GM18508 (cell line): ENCODE results near the gene EPHB2.

Source experiments
- ATAC-seq: cut with Tn5 transposase; IDR thresholded peaks from one replicate; pipeline ENCODE4 v1.9.1; 2021; ENCODE audit warnings: moderate number of reproducible peaks; ENCODE audit not compliant: insufficient read depth, unreplicated experiment

Gene EPHB2

GRCh38 chr1:22717037-22717760, 6.6 kb downstream of the EPHB2 start:
- ATAC-seq: no peak

- ATAC-seq: no peak
Observed at GRCh38 chr1:22721122-22721873, 10.7 kb downstream of the EPHB2 start.

GRCh38 chr1:22722901-22723550, 12.4 kb downstream of the EPHB2 start:
- no peak for ATAC-seq

- no peak for ATAC-seq
Observed at GRCh38 chr1:22727873-22728272, 17.2 kb downstream of the EPHB2 start.

- ATAC-seq: no peak
Observed at GRCh38 chr1:22728751-22729399, 18.2 kb downstream of the EPHB2 start.

GRCh38 chr1:22729400-22729773, 18.7 kb downstream of the EPHB2 start:
- no peak for ATAC-seq

- ATAC-seq: no peak
Observed at GRCh38 chr1:22729912-22730311, 19.3 kb downstream of the EPHB2 start.

- no peak for ATAC-seq
Observed at GRCh38 chr1:22731924-22732720, 21.5 kb downstream of the EPHB2 start.

GRCh38 chr1:22733643-22734042, 23.0 kb downstream of the EPHB2 start:
- no peak for ATAC-seq

GRCh38 chr1:22736501-22737080, 26.0 kb downstream of the EPHB2 start:
- no peak for ATAC-seq

- ATAC-seq: no peak
Observed at GRCh38 chr1:22737374-22738068, 26.9 kb downstream of the EPHB2 start.

- no peak for ATAC-seq
Observed at GRCh38 chr1:22738069-22738435, 27.4 kb downstream of the EPHB2 start.

GRCh38 chr1:22738522-22738921, 27.9 kb downstream of the EPHB2 start:
- ATAC-seq: no peak

- no peak for ATAC-seq
Observed at GRCh38 chr1:22739648-22740385, 29.2 kb downstream of the EPHB2 start.

- no peak for ATAC-seq
Observed at GRCh38 chr1:22741118-22741517, 30.5 kb downstream of the EPHB2 start.

GRCh38 chr1:22745669-22746585, 35.3 kb downstream of the EPHB2 start:
- no peak for ATAC-seq

GRCh38 chr1:22747021-22747734, 36.5 kb downstream of the EPHB2 start:
- no peak for ATAC-seq
